ENCODE measurements around the gene ZG16.

ZG16 gene

GRCh38 chr16:29810699-29811169 is 32.7 kb downstream of the ZG16 start:
- TF ChIP-seq CTCF (IDR thresholded peaks at IDR 0.05) = no peak
- no peaks in the 10 kb centered on the region for H3K9me3 Mint-ChIP-seq
- H3K27ac Mint-ChIP-seq = peak overlapping the region; percentile 99
- DNase-seq = peak; percentile 26
- H3K27me3 Mint-ChIP-seq (ENCODE audit: low read depth, poor library complexity) = no peaks in the 10 kb centered on the region
- peak overlapping the region; percentile 93 for H3K4me3 Mint-ChIP-seq
- peaks cover 5% of the 10 kb centered on the region for H3K36me3 Mint-ChIP-seq (ENCODE audit: low read depth)
- peaks cover 75% of the 10 kb centered on the region for H3K4me1 Mint-ChIP-seq

GRCh38 chr16:29811170-29811895 is 33.3 kb downstream of the ZG16 start:
- peak overlapping the region; percentile 93 for H3K4me3 Mint-ChIP-seq
- H3K27me3 Mint-ChIP-seq (ENCODE audit: low read depth, poor library complexity) = no peaks in the 10 kb centered on the region
- peak; percentile 94 for DNase-seq
- no peak for TF ChIP-seq CTCF (IDR thresholded peaks at IDR 0.05)
- H3K36me3 Mint-ChIP-seq (ENCODE audit: low read depth) = peaks cover 5% of the 10 kb centered on the region
- peaks cover 80% of the 10 kb centered on the region for H3K4me1 Mint-ChIP-seq
- H3K27ac Mint-ChIP-seq = peak overlapping the region; percentile 99
- no peaks in the 10 kb centered on the region for H3K9me3 Mint-ChIP-seq

GRCh38 chr16:29811896-29812665 is 34.0 kb downstream of the ZG16 start, which contains the start of gene PRRT2:
Gene PRRT2, plus strand, starts transcription at chr16:29812193. Its CDS starts 862 bp downstream, at chr16:29813055.
- H3K9me3 Mint-ChIP-seq = no peaks in the 10 kb centered on the region
- peak; percentile 88 for DNase-seq
- peaks cover 87% of the 10 kb centered on the region for H3K4me1 Mint-ChIP-seq
- peak within 1 kb of the TSS; percentile 93 for H3K4me3 Mint-ChIP-seq
- no peaks in the 10 kb centered on the region for H3K27me3 Mint-ChIP-seq (ENCODE audit: low read depth, poor library complexity)
- peaks cover 5% of the 10 kb centered on the region for H3K36me3 Mint-ChIP-seq (ENCODE audit: low read depth)
- peak within 1 kb of the TSS; percentile 99 for H3K27ac Mint-ChIP-seq
- TF ChIP-seq CTCF (IDR thresholded peaks at IDR 0.05) = no peak

DNA sequence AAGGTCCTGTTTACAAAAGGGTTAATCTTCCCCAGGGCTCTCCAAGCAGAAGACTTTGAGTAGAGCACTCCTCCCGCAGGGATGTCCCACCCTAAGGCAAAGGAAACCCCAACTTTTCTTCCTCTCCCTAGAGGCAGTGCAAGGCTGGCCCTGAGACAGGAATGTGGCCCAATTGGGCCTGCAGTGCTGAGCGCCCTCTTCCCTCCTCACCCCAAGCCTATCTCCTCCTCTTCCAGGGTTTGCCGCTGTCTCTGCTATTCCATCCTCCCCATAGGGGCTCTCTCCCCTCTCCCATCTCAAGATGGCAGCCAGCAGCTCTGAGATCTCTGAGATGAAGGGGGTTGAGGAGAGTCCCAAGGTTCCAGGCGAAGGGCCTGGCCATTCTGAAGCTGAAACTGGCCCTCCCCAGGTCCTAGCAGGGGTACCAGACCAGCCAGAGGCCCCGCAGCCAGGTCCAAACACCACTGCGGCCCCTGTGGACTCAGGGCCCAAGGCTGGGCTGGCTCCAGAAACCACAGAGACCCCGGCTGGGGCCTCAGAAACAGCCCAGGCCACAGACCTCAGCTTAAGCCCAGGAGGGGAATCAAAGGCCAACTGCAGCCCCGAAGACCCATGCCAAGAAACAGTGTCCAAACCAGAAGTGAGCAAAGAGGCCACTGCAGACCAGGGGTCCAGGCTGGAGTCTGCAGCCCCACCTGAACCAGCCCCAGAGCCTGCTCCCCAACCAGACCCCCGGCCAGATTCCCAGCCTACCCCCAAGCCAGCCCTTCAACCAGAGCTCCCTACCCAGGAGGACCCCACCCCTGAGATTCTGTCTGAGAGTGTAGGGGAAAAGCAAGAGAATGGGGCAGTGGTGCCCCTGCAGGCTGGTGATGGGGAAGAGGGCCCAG is 34.9 kb downstream of the ZG16 start:
- no peak for DNase-seq
- TF ChIP-seq CTCF (IDR thresholded peaks at IDR 0.05) = no peak
- H3K36me3 Mint-ChIP-seq (ENCODE audit: low read depth) = peaks cover 6% of the 10 kb centered on the region
- H3K27me3 Mint-ChIP-seq (ENCODE audit: low read depth, poor library complexity) = no peaks in the 10 kb centered on the region
- peak overlapping the region; percentile 93 for H3K4me3 Mint-ChIP-seq
- no peaks in the 10 kb centered on the region for H3K9me3 Mint-ChIP-seq
- peaks cover 90% of the 10 kb centered on the region for H3K4me1 Mint-ChIP-seq
- H3K27ac Mint-ChIP-seq = peak overlapping the region; percentile 16

DNA sequence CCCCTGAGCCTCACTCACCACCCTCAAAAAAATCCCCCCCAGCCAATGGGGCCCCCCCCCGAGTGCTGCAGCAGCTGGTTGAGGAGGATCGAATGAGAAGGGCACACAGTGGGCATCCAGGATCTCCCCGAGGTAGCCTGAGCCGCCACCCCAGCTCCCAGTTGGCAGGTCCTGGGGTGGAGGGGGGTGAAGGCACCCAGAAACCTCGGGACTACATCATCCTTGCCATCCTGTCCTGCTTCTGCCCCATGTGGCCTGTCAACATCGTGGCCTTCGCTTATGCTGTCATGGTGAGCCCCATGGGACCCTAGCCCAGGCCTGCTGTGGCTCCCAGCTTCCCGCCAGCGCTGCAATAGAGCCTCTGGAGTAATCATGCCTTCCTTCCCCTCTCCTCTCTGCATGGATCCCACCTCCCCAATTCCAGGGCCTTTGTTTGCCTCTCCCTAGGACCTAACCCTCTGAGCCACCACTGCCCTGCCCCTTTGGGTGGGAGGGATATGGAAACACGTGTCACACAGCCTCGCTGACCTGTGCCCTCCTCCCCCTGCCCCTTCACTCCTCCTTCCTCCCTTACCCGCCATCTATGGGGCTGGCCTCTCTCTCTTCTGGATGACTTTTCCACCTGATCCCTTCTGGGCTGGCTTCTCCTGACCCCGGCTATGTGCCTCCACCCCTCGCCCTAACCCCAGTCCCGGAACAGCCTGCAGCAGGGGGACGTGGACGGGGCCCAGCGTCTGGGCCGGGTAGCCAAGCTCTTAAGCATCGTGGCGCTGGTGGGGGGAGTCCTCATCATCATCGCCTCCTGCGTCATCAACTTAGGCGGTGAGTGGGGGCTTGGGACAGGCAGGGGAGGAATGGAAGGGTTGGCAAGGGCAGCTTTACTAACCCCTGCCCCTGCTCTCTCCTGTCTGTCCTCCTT is 35.8 kb downstream of the ZG16 start:
- Mint-ChIP-seq H3K4me1 (peaks cover 90% of the 10 kb centered on the region), H3K4me3 (peak overlapping the region; percentile 93), H3K36me3 (ENCODE audit: low read depth) (peaks cover 11% of the 10 kb centered on the region), H3K27me3 (ENCODE audit: low read depth, poor library complexity) (no peaks in the 10 kb centered on the region), H3K9me3 (no peaks in the 10 kb centered on the region), H3K27ac (no peak overlapping the region)
- no peak for TF ChIP-seq CTCF (IDR thresholded peaks at IDR 0.05)
- peak; percentile 18 for DNase-seq
